Ammon's horn (tissue), 1 donor: ENCODE data around the gene TYROBP.
"Not testable (repeated sequence)": the region's sequence is repeated elsewhere in the genome, so short reads cannot be mapped to it uniquely, and the experiment has no call there.

Source experiments
- DNase-seq: peaks from one replicate; pipeline ENCODE4 v3.0.0-alpha.2; 2016; ENCODE audit warnings: low spot score

TYROBP gene

DNA sequence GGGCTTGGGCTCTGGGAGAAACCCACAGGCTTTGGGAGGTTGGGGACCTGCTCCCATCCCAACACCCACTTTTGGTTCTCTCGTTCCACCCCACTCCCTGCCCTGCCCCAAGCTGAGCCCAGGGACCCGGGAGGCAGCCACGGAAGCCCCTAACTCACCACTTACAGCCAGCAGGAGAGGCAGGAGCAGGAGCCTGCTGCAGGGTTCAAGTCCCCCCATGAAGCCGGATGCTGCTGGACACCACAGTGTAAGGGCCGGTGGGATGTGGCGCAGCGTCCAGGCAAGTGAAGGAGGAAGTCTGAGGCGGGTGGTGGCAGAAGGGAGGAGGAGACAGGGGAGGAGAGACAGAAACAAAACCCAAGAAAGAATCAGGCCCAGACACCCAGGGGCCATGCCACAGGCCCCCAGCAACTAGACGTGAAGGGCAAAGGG, at the start of gene TYROBP:
Gene TYROBP (minus strand): TSS at position 286 of the 432 bp plus-strand sequence. CDS start 67 bp downstream, at position 219.
- DNase-seq = peak; percentile 63

DNA sequence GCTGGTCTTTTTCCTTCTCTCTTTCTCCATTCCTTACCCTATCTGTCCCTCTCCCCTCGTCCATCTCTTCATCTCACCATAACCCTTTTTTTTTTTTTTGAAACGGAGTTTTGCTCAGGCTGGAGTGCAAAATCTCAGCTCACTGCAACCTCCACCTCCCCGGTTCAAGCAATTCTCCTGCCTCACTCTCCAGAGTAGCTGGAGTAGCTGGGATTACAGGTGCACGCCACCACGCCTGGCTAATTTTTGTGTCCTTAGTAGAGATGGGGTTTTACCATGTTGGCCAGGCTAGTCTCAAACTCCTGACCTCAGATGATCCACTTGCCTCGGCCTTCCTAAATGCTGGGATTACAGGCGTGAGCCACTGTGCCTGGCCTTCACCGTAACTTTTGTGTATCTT, 49.3 kb upstream of the TYROBP start:
- DNase-seq = not testable (repeated sequence)

DNA sequence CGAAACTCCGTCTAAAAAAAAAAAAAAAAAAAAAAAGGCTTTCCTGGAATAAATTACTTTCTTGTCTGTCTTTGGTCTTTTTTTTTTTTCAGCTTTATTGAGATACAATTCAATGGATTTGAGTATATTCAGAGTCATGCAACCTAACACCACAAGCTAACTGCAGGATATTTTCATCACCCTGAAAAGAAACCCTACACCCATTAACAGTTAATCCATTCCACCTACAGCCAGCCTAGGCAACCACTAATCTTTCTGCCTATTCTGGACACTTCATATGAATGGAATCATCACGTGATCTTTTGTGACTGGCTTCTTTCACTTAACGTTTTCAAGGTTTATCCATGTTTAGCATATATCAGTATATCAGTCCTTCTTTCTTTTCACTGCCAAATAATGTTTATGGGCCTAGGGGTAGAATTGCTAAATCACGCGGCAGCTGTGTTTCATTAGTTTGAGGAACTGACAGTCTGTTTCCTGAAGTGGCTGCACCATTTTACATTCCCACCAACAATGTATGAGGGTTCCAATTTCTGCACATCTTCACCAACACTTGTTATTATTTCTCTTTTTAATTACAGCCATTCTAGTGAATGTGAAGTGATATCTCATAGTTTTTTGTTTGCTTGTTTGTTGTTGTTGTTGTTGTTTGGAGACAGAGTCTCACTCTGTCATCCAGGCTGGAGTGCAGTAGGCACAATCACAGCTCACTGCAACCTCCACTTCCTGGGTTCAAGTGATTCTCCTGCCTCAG, 48.0 kb upstream of the TYROBP start:
- no peak for DNase-seq

- DNase-seq = no peak
Measured at GRCh38 chr19:35949131-35949530, 41.0 kb upstream of the TYROBP start.

GRCh38 chr19:35946203-35946602, 38.1 kb upstream of the TYROBP start:
- DNase-seq = no peak

DNA sequence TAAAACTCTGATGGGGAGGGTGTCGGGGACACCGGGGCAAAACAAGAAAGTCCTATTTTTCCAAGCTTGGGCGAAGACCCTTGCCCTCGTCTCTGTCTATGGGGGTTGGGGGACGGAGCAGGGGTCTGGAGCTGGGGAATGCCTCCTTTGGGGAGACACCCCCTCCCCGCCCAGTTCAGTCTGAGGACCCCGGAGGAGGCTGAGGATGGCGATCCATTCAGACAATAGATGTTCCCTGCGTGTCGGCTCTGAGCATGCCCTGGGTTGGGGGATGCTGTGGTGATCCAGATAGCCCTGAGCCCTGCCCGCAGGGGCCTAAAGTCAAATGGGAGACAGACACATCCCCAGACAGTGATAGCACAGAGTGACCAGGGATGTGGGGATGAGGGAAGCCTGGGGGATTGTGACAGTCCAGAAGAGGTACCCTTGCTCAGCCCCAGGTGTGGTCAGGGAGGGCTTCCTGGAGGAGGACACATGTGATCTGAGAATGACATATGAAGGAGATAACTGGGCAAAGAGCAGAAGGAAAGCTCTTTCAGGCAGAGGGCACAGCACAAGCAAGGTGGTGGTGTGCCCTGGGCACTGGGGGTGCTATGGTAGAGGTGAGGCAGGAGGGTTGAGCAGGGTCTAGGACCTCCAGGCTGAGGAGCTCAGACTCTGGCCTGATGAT, 37.2 kb upstream of the TYROBP start:
- DNase-seq = no peak

GRCh38 chr19:35944556-35944955, 36.5 kb upstream of the TYROBP start:
- no peak for DNase-seq

- DNase-seq = no peak
Measured at GRCh38 chr19:35943321-35944301, 35.5 kb upstream of the TYROBP start.

DNA sequence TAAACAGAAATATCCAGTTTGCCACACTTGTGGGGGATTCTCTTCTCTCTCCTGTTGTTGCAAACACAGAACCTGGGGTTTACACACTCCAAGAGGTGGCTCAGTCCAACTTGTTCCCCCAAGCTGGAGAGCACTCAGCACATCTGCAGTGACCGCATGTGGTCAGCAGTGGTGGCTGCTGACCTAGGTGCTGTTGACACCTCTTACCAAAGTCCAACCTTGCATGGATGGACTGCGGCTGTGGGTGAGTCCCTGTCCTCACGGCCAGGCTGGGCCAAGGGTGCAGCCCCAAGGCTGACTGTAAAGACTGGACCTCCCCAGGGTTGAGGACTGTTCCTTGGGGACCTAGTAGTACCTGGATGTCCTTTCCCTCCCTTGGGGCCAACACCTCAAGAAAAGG, 34.1 kb upstream of the TYROBP start:
- no peak for DNase-seq

- DNase-seq = no peak
Measured at GRCh38 chr19:35940839-35941238, 32.7 kb upstream of the TYROBP start.

DNA sequence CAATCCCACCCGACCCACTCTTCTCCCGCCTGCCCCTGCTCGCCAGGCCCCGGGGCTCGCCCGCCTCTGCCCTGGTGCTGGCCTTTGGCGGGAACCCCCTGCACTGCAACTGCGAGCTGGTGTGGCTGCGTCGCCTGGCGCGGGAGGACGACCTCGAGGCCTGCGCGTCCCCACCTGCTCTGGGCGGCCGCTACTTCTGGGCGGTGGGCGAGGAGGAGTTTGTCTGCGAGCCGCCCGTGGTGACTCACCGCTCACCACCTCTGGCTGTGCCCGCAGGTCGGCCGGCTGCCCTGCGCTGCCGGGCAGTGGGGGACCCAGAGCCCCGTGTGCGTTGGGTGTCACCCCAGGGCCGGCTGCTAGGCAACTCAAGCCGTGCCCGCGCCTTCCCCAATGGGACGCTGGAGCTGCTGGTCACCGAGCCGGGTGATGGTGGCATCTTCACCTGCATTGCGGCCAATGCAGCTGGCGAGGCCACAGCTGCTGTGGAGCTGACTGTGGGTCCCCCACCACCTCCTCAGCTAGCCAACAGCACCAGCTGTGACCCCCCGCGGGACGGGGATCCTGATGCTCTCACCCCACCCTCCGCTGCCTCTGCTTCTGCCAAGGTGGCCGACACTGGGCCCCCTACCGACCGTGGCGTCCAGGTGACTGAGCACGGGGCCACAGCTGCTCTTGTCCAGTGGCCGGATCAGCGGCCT, 32.1 kb upstream of the TYROBP start:
- no peak for DNase-seq

GRCh38 chr19:35939307-35940077, 31.4 kb upstream of the TYROBP start:
- no peak for DNase-seq

DNA sequence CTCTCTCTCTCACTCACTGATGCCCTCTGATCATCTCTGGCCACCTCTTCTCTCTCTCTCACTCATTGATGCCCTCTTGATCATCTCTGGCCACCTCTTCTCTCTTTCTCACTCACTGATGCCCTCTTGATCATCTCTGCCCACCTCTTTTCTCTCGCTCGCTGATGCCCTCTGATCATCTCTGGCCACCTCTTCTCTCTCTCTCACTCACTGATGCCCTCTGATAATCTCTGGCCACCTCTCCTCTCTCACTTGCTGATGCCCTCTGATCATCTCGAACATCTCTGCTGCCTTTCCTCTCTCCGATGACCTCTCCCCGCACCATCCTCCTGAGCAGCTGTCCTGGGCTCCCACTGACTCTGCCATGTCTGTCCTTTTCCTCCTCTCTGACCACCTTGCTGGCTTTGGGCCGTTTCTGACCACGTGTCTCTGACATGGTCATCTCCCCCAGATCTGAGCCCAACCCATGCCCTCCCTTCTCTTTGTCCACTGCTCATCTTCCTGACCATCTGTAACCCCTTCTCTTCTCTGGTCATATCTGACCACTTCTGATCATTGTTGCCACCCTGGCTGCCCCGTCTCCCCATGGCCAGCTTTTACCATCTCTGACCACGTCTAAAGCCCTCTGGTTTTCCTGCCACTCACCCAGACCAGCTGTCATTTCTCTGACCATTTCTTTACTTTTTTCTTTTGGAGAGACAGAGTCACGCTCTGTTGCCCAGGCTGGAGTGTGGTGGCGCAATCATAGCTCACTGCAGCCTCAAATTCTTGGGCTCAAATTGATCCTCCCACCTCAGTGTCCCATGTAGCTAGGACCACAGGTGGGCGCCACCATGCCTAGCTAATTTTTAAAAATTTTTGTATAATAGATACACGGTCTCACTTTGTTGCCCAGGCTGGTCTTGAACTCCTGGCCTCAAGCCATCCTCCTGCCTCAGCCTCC, 30.5 kb upstream of the TYROBP start:
- DNase-seq = no peak

DNA sequence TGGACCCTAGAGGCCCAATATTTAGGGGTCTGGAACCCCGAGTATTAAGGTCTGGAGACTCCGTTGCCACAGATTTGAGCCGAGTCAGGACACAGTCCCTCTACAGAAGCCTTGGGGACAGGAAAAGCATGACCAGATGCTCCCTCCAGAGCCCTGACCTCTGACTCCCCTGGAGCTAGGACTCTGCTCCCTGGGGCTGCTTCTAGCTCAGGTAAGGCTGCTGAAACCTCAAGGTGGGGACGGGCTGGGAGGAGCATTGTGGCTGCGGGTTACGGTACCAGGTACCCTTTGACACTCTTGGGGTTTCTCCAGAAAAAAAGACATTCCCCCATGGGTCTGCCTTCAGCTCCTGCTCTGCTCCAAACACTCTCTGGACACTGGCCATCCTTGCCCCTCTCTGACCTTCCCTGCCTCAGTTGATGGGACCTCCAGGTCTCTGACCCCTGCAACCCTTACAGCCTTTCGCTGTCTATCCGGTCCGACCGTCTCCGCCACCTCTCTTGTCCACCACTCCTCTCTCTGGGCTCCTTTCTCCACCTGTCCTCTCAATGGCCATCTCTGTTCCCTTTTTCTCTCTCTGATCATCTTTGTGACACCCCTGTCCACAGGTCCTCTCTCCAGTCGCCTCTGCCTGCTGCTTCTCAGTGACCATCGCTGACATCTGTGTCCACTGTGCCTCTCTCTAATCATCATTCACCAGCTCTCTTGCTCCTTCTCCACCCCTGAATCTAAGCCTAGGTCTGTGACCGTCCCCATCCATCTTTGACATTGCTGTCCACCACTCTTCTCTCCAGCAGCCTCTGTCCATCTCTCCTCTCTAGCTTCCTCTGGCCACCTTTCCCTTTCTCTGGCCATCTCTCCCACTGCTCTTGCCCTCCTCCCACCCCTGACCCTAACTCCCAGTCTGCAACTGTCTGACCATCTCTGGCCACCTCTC, 29.5 kb upstream of the TYROBP start:
- DNase-seq = no peak

DNA sequence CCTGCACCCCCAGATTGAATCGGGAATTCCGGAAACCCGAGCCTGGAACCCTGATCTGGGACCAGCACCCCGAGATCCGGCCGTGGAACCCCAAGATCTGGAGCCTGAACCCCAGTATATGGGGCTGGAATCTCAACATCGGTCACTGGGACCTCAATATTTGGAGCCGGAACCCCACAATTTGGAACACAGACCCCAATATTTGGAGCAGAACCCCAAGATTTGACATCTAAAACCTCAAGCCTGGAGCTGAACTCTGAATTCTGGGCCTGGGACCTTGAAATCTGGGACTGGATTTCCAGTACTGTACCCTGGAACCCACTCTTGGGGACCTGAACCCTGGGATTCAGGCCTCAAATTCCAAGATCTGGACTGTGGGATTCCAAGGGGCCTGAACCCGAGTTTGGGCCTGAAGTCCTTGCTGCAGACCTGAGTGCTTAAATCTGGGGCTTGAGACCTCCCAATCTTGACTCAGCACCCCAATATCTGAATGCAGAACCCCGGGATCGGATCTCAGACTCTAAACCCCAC, 28.7 kb upstream of the TYROBP start:
- no peak for DNase-seq

GRCh38 chr19:35935911-35936737, 28.0 kb upstream of the TYROBP start, which contains the start of gene LRFN3:
Gene LRFN3 (plus strand): TSS chr19:35936374. CDS start chr19:35939426, 3,052 bp downstream.
- peak; percentile 83 for DNase-seq

GRCh38 chr19:35932291-35932936, 24.3 kb upstream of the TYROBP start:
- no peak for DNase-seq
